ENCODE results near the gene SAMD1.

SAMD1 gene

GRCh38 chr19:14113762-14114414 is 23.3 kb upstream of the SAMD1 start:
- DNase-seq (ENCODE audit: low spot score): no peak

GRCh38 chr19:14112809-14113385 is 22.3 kb upstream of the SAMD1 start:
- DNase-seq (ENCODE audit: low spot score): no peak

GRCh38 chr19:14112051-14112808 is 21.7 kb upstream of the SAMD1 start:
- DNase-seq (ENCODE audit: low spot score): no peak

- no peak for DNase-seq (ENCODE audit: low spot score)
Measured at GRCh38 chr19:14111486-14111885, 20.9 kb upstream of the SAMD1 start.

- no peak for DNase-seq (ENCODE audit: low spot score)
Measured at GRCh38 chr19:14110650-14111049, 20.1 kb upstream of the SAMD1 start.

- DNase-seq (ENCODE audit: low spot score): no peak
Measured at GRCh38 chr19:14107581-14108461, 17.3 kb upstream of the SAMD1 start.

GRCh38 chr19:14106840-14107239 is 16.3 kb upstream of the SAMD1 start:
- DNase-seq (ENCODE audit: low spot score): no peak

- DNase-seq (ENCODE audit: low spot score): no peak
Measured at GRCh38 chr19:14105680-14106079, 15.1 kb upstream of the SAMD1 start.

GRCh38 chr19:14103310-14103709 is 12.8 kb upstream of the SAMD1 start:
- DNase-seq (ENCODE audit: low spot score): no peak

GRCh38 chr19:14102756-14103155 is 12.2 kb upstream of the SAMD1 start:
- DNase-seq (ENCODE audit: low spot score): no peak

- DNase-seq (ENCODE audit: low spot score): no peak
Measured at GRCh38 chr19:14102102-14102696, 11.6 kb upstream of the SAMD1 start.

GRCh38 chr19:14101003-14101545 is 10.5 kb upstream of the SAMD1 start:
- DNase-seq (ENCODE audit: low spot score): no peak

GRCh38 chr19:14097532-14098151 is 7.1 kb upstream of the SAMD1 start:
- DNase-seq (ENCODE audit: low spot score): no peak

- no peak for DNase-seq (ENCODE audit: low spot score)
Measured at GRCh38 chr19:14096272-14096992, 5.9 kb upstream of the SAMD1 start.

- no peak for DNase-seq (ENCODE audit: low spot score)
Measured at GRCh38 chr19:14094854-14095253, 4.3 kb upstream of the SAMD1 start.

GRCh38 chr19:14093117-14093823 is 2.7 kb upstream of the SAMD1 start:
- no peak for DNase-seq (ENCODE audit: low spot score)

- no peak for DNase-seq (ENCODE audit: low spot score)
Measured at GRCh38 chr19:14091813-14092462, 1.4 kb upstream of the SAMD1 start.

- peak; percentile 78 for DNase-seq (ENCODE audit: low spot score)
Measured at GRCh38 chr19:14091081-14091812, 696 bp upstream of the SAMD1 start.

Data from Ammon's horn (tissue), 1 donor.